Upper lobe of right lung (tissue), 1 donor: ENCODE data around the gene PIM2. TPM values are rescaled to one million over a fixed set of nuclear protein-coding genes. Genes with fewer than 3 reads are reported as not detected.

ENCODE experiments used
- ATAC-seq: fragments of 200-7000 bp; cut with Tn5 transposase; one replicate; pipeline ENCODE4 v1.9.1; 2020; ENCODE audit warnings: mild to moderate bottlenecking, moderate library complexity
- DNase-seq: peaks from one replicate; pipeline ENCODE4 v3.0.0-alpha.2; 2020
- H3K27ac ChIP-seq: fragments of 200-600 bp; one replicate; pipeline ENCODE4 v1.8.0; 2022
- H3K27me3 ChIP-seq: fragments of 200-600 bp; one replicate; pipeline ENCODE4 v1.8.0; 2022; ENCODE audit warnings: mild to moderate bottlenecking
- H3K36me3 ChIP-seq: fragments of 200-600 bp; one replicate; pipeline ENCODE4 v1.8.0; 2022
- H3K4me1 ChIP-seq: fragments of 200-600 bp; one replicate; pipeline ENCODE4 v1.8.0; 2022
- H3K4me3 ChIP-seq: fragments of 200-600 bp; one replicate; pipeline ENCODE4 v1.8.0; 2022; ENCODE audit warnings: mild to moderate bottlenecking
- H3K9me3 ChIP-seq: fragments of 200-600 bp; one replicate; pipeline ENCODE4 v1.8.0; 2022
- intact Hi-C: fragments of 100-400 bp; cut with DNase I; formaldehyde crosslinking; loops from one replicate; pipeline ENCODE4 v1.11.0; 2022
- total RNA-seq: library from RNA; stranded (reverse); fragmentation: NEBNext Ultra II Directional; extraction: Animal tissue kit (Norgen Biotek cat#: 25700); gene quantifications from one replicate; pipeline ENCODE4 v1.2.1, GENCODE V29; 2021
- TF ChIP-seq, protein P1 (sequence below): fragments of 200-600 bp; IDR thresholded peaks from one replicate; pipeline ENCODE4 v1.8.0; 2022; ENCODE audit warnings: antibody characterized with exemption
- donor health status: DM: no; HTN: yes; CAD: no; lungs with severe emphysema.

PIM2 gene
- total RNA-seq, 1 donor from 2014 or later, result 14.4 TPM

- Histone ChIP-seq H3K4me1 (peaks cover 4% of the 10 kb centered on the region), H3K4me3 (no peak overlapping the region), H3K27ac (no peak overlapping the region), H3K9me3 (no peaks in the 10 kb centered on the region), H3K36me3 (peaks cover 9% of the 10 kb centered on the region), H3K27me3 (no peaks in the 10 kb centered on the region)
- no peak for ATAC-seq
- intact Hi-C loops, result no loop called here
- no peak for DNase-seq
- TF ChIP-seq, protein P1, sequence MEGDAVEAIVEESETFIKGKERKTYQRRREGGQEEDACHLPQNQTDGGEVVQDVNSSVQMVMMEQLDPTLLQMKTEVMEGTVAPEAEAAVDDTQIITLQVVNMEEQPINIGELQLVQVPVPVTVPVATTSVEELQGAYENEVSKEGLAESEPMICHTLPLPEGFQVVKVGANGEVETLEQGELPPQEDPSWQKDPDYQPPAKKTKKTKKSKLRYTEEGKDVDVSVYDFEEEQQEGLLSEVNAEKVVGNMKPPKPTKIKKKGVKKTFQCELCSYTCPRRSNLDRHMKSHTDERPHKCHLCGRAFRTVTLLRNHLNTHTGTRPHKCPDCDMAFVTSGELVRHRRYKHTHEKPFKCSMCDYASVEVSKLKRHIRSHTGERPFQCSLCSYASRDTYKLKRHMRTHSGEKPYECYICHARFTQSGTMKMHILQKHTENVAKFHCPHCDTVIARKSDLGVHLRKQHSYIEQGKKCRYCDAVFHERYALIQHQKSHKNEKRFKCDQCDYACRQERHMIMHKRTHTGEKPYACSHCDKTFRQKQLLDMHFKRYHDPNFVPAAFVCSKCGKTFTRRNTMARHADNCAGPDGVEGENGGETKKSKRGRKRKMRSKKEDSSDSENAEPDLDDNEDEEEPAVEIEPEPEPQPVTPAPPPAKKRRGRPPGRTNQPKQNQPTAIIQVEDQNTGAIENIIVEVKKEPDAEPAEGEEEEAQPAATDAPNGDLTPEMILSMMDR, result no peak
Measured at GRCh38 chrX:48933757-48934156, 14.9 kb upstream of the PIM2 start.

DNA sequence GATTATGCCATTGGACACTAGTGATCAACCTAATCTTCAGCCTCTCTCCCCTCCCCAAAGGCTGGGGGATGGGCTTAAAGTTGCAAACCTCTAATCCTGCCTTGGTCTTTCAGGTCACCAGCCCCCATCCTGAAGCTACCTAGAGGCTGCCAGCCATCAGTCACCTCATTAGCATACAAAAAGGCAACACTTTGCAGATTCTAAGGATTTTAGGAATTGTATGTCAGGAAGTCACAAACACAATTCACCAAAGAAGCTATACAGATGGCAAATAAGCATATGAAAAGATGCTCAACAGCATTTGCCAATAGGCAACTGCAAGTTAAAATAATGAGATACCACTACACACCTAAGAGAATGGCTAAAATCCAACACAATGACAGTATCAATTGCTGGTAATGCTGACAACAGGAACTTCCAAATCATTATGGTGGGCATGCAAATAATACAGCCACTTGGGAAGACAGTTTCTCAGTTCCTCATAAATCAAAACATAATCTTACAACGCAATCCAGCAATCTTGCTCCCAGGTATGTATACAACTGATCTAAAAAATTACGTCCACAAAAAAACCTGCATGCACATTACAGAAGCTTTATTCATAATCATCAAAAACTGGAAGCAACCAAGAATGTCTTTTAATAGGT, 9.0 kb upstream of the PIM2 start:
- H3K36me3 ChIP-seq, result peaks cover 15% of the 10 kb centered on the region
- no peaks in the 10 kb centered on the region for H3K27me3 ChIP-seq
- H3K4me3 ChIP-seq, result no peak overlapping the region
- no peaks in the 10 kb centered on the region for H3K9me3 ChIP-seq
- DNase-seq (no peak), ATAC-seq (no peak)
- TF ChIP-seq, protein P1, result no peak
- H3K27ac ChIP-seq, result no peak overlapping the region
- H3K4me1 ChIP-seq, result no peaks in the 10 kb centered on the region
- intact Hi-C loops, result no loop called here

DNA sequence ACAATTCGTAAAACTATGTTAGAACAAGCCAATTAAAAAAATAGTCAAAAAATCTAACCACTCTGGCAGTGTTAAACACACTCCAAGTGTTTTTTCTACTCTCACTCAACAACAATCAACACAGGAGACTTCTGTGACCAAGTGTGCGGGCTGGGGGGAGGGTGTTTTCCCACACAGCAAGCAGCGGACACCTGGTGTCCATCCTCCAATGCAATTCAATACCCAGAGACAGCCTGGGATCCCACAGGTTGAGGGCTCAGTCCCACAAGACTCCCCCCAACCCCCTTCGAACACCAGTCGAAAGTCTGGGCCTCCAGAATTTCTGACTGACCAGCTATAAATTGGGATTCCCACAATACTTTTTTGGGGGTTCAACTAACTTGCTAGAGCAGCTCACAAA, 8.3 kb upstream of the PIM2 start:
- ATAC-seq, result no peak
- TF ChIP-seq, protein P1, result no peak
- peaks cover 21% of the 10 kb centered on the region for H3K36me3 ChIP-seq

GRCh38 chrX:48924270-48924669, 5.4 kb upstream of the PIM2 start:
- DNase-seq (no peak), ATAC-seq (no peak)
- intact Hi-C loops, result no loop called here
- H3K4me3 ChIP-seq, result no peak overlapping the region
- H3K27ac ChIP-seq, result no peak overlapping the region
- TF ChIP-seq, protein P1, result no peak
- peaks cover 6% of the 10 kb centered on the region for H3K4me1 ChIP-seq
- H3K27me3 ChIP-seq, result no peaks in the 10 kb centered on the region
- H3K36me3 ChIP-seq, result peaks cover 21% of the 10 kb centered on the region
- H3K9me3 ChIP-seq, result no peaks in the 10 kb centered on the region

More for the DNA sequence above, 8.3 kb upstream of the PIM2 start:
- Histone ChIP-seq H3K27ac (no peak overlapping the region), H3K4me3 (no peak overlapping the region), H3K27me3 (no peaks in the 10 kb centered on the region), H3K4me1 (no peaks in the 10 kb centered on the region), H3K9me3 (no peaks in the 10 kb centered on the region)
- no peak for DNase-seq
- intact Hi-C loops, result no loop called here

GRCh38 chrX:48923771-48924170, 4.9 kb upstream of the PIM2 start:
- no peak overlapping the region for H3K27ac ChIP-seq
- TF ChIP-seq, protein P1, result no peak
- H3K36me3 ChIP-seq, result peaks cover 21% of the 10 kb centered on the region
- no peak for ATAC-seq
- no peaks in the 10 kb centered on the region for H3K9me3 ChIP-seq
- intact Hi-C loops, result no loop called here
- H3K4me3 ChIP-seq, result no peak overlapping the region
- DNase-seq, result no peak
- H3K27me3 ChIP-seq, result no peaks in the 10 kb centered on the region
- peaks cover 6% of the 10 kb centered on the region for H3K4me1 ChIP-seq

DNA sequence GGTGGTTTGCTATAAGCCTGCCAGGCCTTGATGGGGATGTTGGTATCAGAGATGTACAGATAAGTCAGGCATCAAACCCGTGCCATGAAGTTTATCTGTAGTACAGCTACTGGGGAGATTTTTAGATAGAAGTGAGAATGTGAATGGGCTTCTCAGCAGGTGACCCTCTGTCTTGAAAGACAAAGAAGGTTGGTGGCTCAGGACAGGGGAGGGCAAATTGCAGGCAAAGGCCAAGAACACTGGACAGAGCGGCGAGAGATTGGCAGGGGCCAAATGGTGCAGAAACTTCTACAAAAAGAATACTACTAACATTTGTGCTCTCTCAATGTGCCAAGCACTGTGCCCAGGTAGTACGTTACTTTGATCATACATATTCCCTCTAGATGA, 1.9 kb upstream of the PIM2 start:
- no peaks in the 10 kb centered on the region for H3K9me3 ChIP-seq
- intact Hi-C loops, result no loop called here
- TF ChIP-seq, protein P1, result no peak
- ATAC-seq, result no peak
- H3K4me1 ChIP-seq, result peaks cover 6% of the 10 kb centered on the region
- peaks cover 19% of the 10 kb centered on the region for H3K36me3 ChIP-seq
- H3K27me3 ChIP-seq, result no peaks in the 10 kb centered on the region
- H3K27ac ChIP-seq, result peak overlapping the region; percentile 42
- DNase-seq, result no peak
- H3K4me3 ChIP-seq, result no peak overlapping the region
